Stimulated activated CD8-positive, alpha-beta memory T cell treated with anti-CD3 and anti-CD28 coated beads, Interleukin-15, amount 100 ng/mL, for 24 hours (primary cell): ENCODE measurements around the gene SLC29A2.

Source experiments
- DNase-seq: peaks from one replicate; pipeline ENCODE4 v3.0.0-alpha.2; 2020; ENCODE audit warnings: low read depth

The SLC29A2 gene

GRCh38 chr11:66349084-66349386, 22.5 kb downstream of the SLC29A2 start:
- DNase-seq, result no peak

- DNase-seq, result peak; percentile 62
These were observed 23.9 kb downstream of the SLC29A2 start, which contains the start of gene B4GAT1 for GRCh38 chr11:66347425-66348276. Gene B4GAT1 (minus strand): TSS chr11:66347629. CDS start chr11:66347545, 84 bp downstream.

- no peak for DNase-seq
These were observed 24.8 kb downstream of the SLC29A2 start for GRCh38 chr11:66346476-66347424.

- DNase-seq, result no peak
These were observed 26.3 kb downstream of the SLC29A2 start for GRCh38 chr11:66345316-66345649.

GRCh38 chr11:66344550-66345315, 26.8 kb downstream of the SLC29A2 start, which contains the start of gene BRMS1:
Gene BRMS1 (minus strand): TSS chr11:66345104. CDS start chr11:66342234, 2,870 bp downstream.
- peak; percentile 92 for DNase-seq

- DNase-seq, result no peak
These were observed 28.4 kb downstream of the SLC29A2 start for GRCh38 chr11:66343176-66343575.

GRCh38 chr11:66341502-66342126, 29.9 kb downstream of the SLC29A2 start:
- DNase-seq, result no peak

- no peak for DNase-seq
These were observed 30.7 kb downstream of the SLC29A2 start for GRCh38 chr11:66340596-66341501.

GRCh38 chr11:66339686-66340483, 31.7 kb downstream of the SLC29A2 start:
- DNase-seq, result no peak

GRCh38 chr11:66339162-66339675, 32.3 kb downstream of the SLC29A2 start:
- DNase-seq, result no peak

- no peak for DNase-seq
These were observed 33.0 kb downstream of the SLC29A2 start for GRCh38 chr11:66338276-66339161.

GRCh38 chr11:66337103-66337899, 34.3 kb downstream of the SLC29A2 start:
- DNase-seq, result no peak

GRCh38 chr11:66336234-66337102, 35.1 kb downstream of the SLC29A2 start, which contains the start of gene RIN1:
Gene RIN1 (minus strand): TSS chr11:66336434. CDS start chr11:66336402, 32 bp downstream.
- DNase-seq, result no peak

GRCh38 chr11:66335531-66336233, 35.9 kb downstream of the SLC29A2 start:
- DNase-seq, result no peak

- no peak for DNase-seq
These were observed 36.7 kb downstream of the SLC29A2 start for GRCh38 chr11:66334605-66335442.
